Nephron progenitor cell (in vitro differentiated cells): ENCODE data around the gene NMRK1.

Experiments used
- DNase-seq: peaks from one replicate; pipeline ENCODE4 v3.0.0; 2021
- H3K27ac Mint-ChIP-seq: 2 replicates; pipeline ENCODE4 v1.8.0; 2021; ENCODE audit warnings: mild to moderate bottlenecking, moderate library complexity, mixed read lengths
- H3K27me3 Mint-ChIP-seq: 2 replicates; pipeline ENCODE4 v1.8.0; 2021; ENCODE audit warnings: mild to moderate bottlenecking, low read depth, mixed read lengths; ENCODE audit not compliant: poor library complexity
- H3K36me3 Mint-ChIP-seq: 2 replicates; pipeline ENCODE4 v1.8.0; 2021; ENCODE audit warnings: low read depth, mixed read lengths
- H3K4me1 Mint-ChIP-seq: 2 replicates; pipeline ENCODE4 v1.8.0; 2021; ENCODE audit warnings: mixed read lengths
- H3K4me3 Mint-ChIP-seq: 2 replicates; pipeline ENCODE4 v1.8.0; 2021; ENCODE audit warnings: mild to moderate bottlenecking, moderate library complexity, mixed read lengths
- H3K9me3 Mint-ChIP-seq: 2 replicates; pipeline ENCODE4 v1.8.0; 2021; ENCODE audit warnings: mild to moderate bottlenecking, moderate library complexity, mixed read lengths
- TF ChIP-seq, protein P1 (sequence below): fragments of 200-600 bp; sonication (generic); IDR thresholded peaks from 2 replicates; pipeline ENCODE4 v1.5.0; 2021; ENCODE audit warnings: antibody characterized with exemption

Gene NMRK1

DNA sequence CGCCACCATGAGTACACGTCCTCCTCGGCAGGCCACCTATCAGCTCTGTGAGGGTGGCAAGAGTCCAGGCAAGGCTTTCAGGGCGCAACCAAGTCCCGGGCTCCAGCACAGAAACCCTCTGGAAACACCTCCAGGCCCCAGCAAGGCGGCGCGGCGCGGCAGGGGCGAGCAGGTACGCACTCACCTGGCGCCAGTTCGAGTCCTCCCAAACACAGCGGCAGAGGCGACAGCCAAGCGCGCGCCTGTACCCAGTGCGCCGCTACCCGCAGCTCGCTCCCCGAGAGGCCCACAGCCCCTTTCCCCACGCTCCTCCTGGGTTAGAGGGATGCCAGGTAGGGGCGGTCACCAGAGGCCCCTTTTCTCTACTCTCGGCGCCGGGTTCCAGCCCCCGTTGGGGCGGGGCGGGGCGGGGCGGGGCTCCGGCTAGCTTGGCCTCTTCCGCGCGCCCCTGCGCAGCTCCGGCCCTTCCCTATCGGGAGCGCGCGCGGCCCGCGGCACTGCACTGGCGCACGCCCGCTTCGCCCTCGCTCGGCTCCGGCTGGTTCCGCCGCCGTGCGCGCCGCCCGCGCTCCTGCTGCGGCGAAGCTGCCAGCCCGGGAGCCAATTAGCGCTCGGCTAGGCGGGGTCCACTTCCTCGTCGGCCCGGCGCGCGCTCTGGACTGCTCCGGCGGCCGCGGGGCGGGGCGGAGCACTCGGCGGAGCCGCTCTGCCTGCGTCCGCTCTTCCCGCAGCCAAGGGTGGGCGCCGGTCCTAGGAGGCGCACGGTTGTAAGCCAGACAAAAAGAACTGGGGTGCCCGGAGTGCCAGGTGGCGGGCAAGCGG is at the start of gene NMRK1, which contains the start of gene OSTF1:
TSS of gene NMRK1 (minus strand) at position 332 of the 822 bp plus-strand sequence. CDS start 5,040 bp downstream, outside the sequence.
TSS of gene OSTF1 (plus strand) at position 691 of the 822 bp plus-strand sequence. CDS start 179 bp downstream, outside the sequence.
- Mint-ChIP-seq H3K4me3 (peak within 1 kb of the TSS; percentile 93), H3K4me1 (peaks cover 56% of the 10 kb centered on the region)

DNA sequence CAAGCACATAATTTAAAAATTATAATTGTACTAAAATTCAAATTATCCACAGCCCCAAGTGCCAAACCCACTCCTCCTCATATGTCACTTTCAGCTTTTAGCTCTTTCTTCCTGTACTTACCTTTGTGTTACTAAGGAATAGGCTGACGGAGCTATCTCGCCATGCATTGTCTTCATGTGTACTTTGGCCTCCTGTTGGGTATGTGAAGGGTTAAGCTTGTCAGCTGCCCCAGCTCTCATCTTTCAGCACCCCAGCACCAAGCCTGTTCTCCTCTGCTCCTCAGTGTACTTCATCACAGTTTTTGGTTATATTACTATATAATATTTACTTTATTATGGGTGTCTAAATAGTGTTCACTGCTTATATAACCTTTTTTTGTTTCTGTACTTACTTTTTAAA is 46.5 kb upstream of the NMRK1 start:
- Mint-ChIP-seq H3K36me3 (no peaks in the 10 kb centered on the region), H3K4me3 (no peak overlapping the region), H3K9me3 (no peaks in the 10 kb centered on the region), H3K4me1 (peaks cover 9% of the 10 kb centered on the region), H3K27me3 (peaks cover 5% of the 10 kb centered on the region), H3K27ac (no peak overlapping the region)
- TF ChIP-seq, protein P1, sequence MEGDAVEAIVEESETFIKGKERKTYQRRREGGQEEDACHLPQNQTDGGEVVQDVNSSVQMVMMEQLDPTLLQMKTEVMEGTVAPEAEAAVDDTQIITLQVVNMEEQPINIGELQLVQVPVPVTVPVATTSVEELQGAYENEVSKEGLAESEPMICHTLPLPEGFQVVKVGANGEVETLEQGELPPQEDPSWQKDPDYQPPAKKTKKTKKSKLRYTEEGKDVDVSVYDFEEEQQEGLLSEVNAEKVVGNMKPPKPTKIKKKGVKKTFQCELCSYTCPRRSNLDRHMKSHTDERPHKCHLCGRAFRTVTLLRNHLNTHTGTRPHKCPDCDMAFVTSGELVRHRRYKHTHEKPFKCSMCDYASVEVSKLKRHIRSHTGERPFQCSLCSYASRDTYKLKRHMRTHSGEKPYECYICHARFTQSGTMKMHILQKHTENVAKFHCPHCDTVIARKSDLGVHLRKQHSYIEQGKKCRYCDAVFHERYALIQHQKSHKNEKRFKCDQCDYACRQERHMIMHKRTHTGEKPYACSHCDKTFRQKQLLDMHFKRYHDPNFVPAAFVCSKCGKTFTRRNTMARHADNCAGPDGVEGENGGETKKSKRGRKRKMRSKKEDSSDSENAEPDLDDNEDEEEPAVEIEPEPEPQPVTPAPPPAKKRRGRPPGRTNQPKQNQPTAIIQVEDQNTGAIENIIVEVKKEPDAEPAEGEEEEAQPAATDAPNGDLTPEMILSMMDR: no peak
- no peak for DNase-seq

More for the DNA sequence above, at the start of gene NMRK1, which contains the start of gene OSTF1:
- H3K27me3 Mint-ChIP-seq: peaks cover 22% of the 10 kb centered on the region
- no peaks in the 10 kb centered on the region for H3K9me3 Mint-ChIP-seq
- no peaks in the 10 kb centered on the region for H3K36me3 Mint-ChIP-seq
- peak; percentile 95 for DNase-seq
- TF ChIP-seq, protein P1: no peak
- H3K27ac Mint-ChIP-seq: peak within 1 kb of the TSS; percentile 1

DNA sequence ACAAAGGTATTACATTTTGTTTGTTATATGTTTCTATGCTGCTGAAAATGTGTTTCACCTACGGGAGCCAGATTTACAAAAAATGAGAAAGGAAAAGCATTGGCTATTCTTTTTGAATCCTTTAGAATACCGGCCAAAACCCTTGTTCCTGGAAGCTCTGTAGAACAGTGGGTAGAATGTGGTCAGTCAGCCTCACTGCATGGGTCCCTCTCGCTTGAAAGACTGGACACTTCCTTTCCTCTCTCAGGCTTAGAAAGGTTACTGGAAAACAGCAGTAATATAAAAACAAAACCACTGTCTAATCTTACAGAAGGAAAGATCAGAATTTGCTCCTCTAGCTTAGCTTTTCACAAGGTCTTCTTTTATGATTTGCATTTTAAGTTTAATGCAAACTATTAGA is 45.4 kb upstream of the NMRK1 start:
- no peak overlapping the region for H3K4me3 Mint-ChIP-seq
- no peaks in the 10 kb centered on the region for H3K9me3 Mint-ChIP-seq
- H3K4me1 Mint-ChIP-seq: peaks cover 9% of the 10 kb centered on the region
- no peak overlapping the region for H3K27ac Mint-ChIP-seq
- H3K27me3 Mint-ChIP-seq: peaks cover 5% of the 10 kb centered on the region
- TF ChIP-seq, protein P1: no peak
- H3K36me3 Mint-ChIP-seq: no peaks in the 10 kb centered on the region
- DNase-seq: no peak

DNA sequence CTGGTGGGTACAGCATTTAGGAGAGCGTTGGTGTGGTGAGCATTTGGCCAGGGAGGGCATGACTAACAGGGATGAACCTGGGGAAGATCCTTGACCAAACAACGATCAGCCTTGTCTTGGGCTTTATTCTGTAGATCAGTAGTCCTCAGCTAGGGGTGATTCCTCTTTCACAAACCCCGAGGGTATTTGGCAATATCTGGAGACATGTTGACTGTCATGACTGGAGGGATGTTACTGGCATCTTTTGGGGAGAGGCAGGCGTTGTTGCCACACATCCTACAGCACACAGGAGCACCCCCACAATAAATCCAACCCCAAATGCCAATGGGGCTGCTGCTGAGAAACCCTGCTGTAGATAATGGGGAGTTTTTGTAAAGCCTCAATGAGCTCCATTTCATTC is 44.3 kb upstream of the NMRK1 start:
- no peaks in the 10 kb centered on the region for H3K9me3 Mint-ChIP-seq

DNA sequence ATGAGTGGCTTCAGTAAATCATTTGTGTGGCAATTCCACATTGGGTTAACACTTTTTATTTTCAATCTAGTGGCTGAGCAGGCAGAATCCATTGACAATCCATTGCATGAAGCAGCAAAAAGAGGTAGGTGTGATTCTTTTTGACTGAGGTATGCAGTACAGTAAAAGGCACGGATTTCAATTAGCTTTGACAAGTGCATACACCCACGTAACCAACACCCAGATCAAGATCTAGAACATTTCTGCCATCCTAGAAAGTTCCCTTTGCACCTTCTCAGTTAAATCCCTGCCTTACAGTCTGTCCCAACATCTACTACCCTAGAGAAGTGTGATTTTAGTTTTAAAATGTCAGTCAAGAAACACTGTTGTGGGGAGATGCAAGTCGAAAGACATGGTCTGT is 43.7 kb upstream of the NMRK1 start:
- Mint-ChIP-seq H3K27ac (no peak overlapping the region), H3K4me1 (peaks cover 9% of the 10 kb centered on the region), H3K4me3 (no peak overlapping the region), H3K36me3 (no peaks in the 10 kb centered on the region), H3K27me3 (peaks cover 5% of the 10 kb centered on the region), H3K9me3 (no peaks in the 10 kb centered on the region)
- no peak for DNase-seq
- TF ChIP-seq, protein P1: no peak

More for the DNA sequence above, 44.3 kb upstream of the NMRK1 start:
- Mint-ChIP-seq H3K4me1 (peaks cover 9% of the 10 kb centered on the region), H3K27me3 (peaks cover 5% of the 10 kb centered on the region), H3K4me3 (no peak overlapping the region), H3K27ac (no peak overlapping the region), H3K36me3 (no peaks in the 10 kb centered on the region)
- TF ChIP-seq, protein P1: no peak
- no peak for DNase-seq
